CD1c-positive myeloid dendritic cell (primary cell): ENCODE data around the gene ZNF138.
"Not testable (repeated sequence)": the region's sequence is repeated elsewhere in the genome, so short reads cannot be mapped to it uniquely, and the experiment has no call there.

Experiments
- DNase-seq: peaks from one replicate; pipeline ENCODE4 v3.0.0-alpha.2; 2016; ENCODE audit errors: extremely low spot score

The ZNF138 gene

DNA sequence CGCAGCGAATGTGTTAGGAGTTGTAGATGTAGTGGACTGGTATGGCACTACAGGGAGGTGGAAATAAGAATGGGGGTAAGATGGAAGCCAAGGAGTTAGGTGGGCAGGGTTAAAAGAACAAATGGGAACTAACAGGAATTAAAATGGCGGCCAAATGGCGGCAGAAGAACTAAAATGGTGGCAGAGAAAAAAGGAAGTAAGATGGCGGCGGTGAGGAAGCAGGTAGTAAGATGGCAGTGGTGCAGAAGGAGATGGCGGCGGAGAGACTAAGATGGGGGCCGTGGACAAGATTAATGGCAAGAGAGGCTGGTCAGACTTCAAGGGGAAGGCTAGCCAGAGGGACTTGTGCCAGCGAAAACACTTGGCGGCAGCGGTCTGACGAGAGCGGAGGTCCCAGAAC is 44.5 kb downstream of the ZNF138 start:
- DNase-seq, result no peak

DNA sequence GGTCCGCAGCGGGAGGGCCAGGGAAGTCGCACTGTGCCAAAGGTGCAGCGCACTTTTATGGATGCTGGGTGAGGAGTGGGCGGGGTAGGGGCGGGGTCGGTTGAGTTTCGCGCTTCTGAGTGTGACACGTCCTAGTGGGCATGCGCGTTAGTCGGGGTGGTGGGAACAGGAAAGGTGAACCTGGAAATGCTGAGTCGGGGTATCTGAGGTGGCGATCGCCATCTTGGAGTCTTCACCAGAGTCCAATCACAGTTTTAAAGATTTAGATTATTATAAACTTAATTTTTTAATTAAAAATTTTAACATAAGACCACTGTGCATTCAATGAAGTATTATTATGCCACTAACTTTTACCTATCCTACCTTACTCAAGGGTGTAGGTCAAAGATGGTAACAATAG is 45.7 kb downstream of the ZNF138 start:
- no peak for DNase-seq

DNA sequence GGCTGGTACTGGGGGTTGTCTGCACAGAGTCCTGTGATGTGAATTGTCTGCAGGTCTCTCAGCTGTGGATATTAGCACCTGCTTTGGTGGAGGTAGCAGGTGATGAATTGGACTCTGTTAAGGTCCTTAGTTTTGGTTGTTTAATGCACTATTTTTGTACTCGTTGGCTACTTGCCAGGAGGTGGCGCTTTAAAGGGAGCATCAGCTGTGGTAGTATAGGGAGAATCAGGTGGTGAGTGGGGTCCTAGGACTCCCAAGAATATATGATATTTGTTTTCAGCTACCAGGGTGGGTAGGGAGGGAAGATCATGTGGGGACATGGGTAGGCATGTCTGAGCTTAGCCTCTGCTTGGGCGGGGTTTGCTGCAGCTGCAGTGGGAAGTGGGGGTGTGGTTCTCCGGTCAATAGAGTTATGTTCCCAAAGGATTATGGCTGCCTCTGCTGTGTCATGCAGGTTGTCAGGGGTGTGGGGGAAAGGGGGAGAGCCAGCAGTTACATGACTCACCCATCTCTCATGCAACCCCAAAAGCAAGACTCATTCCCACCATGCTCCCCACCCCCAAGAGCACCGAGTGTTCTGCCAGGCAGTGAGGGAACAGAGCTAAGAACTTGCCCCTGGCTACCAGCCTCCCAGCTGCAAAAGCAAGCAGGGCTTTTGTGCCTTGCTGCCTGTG is 55.2 kb downstream of the ZNF138 start:
- no peak for DNase-seq

DNA sequence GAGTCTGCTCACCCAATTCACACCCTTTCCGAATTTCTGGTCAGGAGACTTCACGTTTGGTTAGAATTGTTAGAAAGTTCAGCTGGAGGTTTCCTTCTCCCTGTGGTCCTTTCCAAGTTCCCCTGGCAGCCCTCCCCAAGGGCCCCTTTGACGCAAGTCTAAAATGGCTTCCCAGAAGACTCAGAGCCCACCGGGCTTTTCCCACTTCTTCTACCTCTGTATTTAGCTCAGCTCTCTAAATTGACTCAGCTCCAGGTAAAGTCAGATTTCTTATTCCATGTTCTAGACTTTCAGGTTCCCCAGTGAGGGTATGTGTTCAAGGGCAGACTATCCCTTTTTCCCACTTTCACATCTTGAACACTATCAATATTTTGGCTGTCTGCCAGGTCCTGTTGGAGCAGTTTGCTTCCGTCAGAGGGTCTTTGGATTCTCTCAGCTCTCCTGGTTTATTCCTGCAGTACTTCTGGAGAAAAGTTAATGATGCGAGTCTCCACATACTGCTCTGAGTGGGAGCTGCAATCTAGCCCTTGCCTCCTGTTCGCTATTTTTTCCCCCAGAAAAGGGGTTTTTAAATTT is 55.8 kb downstream of the ZNF138 start:
- DNase-seq, result no peak

DNA sequence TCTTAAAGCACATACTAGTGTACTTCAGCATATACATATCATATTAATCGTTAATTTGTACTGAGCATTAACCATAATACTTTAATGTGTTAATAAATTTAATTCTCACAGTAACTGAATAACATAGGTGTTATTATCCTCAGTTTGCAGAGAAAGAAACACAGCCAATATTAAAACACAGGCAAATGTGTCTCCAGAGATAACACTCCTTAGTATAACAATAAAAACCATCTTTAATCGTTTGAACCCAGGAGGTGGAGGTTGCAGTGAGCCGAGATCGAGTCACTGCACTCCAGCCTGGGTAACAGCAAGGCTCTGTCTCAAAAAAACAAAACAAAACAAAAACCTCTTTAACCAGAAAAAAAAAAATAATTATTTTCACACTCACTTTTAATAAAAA is 59.5 kb downstream of the ZNF138 start:
- DNase-seq, result no peak

DNA sequence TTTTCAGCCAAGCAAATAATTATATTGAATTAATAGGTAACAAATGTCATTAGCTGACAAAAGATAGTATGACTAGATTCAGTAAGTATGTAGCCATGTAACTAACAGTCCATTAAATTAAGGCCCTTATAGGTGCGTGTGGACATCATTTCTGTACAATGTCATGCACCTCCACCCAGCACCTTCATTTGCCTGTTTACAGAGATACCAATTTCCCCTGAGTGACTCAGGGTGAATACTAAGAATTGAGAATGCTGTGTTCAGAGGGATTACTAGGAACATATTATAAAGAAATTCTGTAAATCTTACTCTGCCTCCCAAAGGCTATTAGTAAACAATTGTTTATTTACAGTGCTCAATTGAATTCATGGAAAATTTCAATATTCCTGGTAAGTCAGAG is 60.7 kb downstream of the ZNF138 start:
- no peak for DNase-seq

DNA sequence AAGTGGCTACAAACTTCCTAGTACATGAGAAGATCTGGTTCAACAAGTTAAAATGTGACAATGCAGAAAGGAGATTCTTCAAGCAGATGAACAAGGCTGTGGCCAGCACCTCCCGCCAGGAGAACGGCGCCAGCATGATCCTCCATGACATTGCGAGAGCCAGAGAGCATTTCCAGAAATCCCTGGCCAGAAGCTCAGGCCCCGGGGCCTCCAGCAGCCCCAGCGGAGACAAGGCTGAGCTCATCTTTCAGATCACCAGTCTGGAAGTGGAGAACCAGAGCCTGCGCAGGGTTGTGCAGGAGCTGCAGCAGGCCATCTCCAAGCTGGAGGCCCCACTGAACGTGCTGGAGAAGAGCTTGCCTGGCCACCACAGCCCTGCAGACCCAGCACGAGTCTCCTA is 68.8 kb downstream of the ZNF138 start:
- no peak for DNase-seq

DNA sequence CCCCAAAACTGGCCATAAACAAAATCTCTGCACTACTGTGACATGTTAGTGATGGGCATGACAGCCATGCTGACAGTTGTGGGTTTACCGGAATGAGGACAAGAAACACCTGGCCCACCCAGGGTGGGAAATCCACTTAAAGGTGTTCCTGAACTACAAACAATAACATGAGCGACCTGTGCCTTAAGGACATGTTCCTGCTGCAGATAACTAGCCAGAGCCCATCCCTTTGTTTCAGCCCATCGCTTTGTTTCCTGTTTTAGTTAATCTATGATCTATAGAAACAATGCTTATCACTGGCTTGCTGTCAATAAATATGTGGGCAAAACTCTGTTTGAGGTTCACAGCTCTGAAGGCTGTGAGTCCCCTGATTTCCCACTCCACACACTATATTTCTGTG is 69.3 kb downstream of the ZNF138 start:
- not testable (repeated sequence) for DNase-seq

DNA sequence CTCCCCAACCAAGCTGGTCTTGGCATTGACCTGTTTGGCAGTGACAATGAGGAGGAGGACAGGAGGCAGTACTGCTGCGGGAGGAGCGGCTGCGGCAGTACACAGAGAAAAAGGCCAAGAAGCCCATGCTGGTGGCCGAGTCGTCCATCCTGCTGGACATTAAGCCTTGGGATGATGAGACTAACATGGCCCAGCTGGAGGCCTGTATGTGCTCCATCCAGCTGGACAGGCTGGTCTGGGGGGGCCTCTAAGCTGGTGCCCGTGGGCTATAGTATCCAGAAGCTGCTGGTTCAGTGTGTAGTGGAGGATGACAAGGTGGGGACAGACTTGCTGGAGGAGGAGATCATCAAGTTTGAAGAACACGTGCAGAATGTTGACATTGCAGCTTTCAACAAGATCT is 69.7 kb downstream of the ZNF138 start:
- no peak for DNase-seq

DNA sequence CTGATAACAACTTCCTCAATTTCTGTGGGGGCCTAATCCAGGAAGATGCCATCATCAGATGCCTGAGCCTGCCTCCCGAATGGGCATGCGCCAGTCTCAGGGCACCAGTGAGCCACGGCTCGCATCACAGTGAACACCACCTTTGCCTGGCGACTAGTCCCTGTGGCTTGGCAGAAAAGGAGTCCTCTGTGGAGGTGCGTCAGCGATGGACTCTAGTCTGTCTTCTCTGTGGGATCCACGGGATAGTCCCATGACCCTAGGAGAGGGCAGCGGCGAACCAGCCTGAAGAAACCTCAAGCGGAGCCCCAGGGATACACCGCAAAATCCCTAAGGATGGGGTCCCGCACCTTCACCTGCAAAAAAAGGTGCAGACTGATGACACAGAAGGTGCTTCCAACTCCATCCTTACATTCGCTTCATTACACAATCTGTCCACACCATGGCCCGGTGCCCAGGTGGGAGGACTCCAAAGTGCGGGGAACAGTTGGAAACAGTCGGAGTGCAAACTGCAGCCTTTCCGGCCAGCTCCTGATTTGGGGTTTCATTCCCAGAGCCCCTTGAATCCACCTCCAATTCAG is 73.7 kb downstream of the ZNF138 start:
- no peak for DNase-seq

DNA sequence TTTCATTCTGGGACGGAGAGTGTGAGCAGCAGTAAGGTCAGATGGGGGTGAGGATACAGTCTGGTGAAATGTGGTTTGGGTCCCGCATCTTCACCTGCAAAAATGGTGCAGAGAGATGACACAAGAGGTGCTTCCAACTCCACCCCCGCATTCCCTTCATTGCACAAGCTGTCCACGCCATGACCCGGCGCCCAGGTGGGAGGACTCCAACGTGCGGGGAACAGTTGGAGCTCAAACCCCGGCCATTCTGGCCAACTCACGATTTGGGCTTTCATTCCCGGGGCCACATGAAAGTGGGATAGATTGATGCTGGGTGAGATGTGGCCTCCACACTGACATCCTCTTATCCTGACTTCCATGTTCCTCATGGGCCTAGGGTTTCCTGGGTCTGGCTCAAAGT is 74.3 kb downstream of the ZNF138 start:
- DNase-seq, result no peak

DNA sequence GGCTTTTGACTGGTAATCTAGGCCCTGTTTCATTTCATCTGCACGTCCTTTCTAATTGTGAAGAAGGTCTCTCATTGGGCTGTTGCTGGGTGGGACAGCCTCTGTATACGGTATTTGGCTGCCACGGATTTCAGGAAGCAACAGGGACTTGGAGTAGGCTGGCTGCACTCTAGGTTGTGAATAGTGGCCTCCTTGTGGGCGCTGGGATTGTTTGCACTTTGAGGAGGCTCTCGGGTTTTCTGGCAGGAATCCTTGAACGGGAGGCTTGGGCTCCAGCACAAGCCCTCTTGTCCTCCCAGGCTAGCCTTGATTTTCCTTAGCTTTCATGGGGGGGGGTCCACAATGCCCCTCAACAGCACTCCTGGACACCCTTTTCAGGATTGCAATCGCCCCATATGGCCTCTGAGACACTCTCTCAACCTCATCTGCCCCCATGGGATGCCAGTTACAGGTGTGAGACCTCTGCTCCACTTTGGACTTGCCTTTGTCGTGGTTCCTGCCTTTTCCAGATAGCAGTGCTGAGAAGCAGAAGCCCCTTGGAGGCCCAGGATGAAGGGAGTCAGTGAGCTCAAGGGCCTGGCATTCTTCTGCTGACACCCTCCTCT is 75.0 kb downstream of the ZNF138 start:
- no peak for DNase-seq

DNA sequence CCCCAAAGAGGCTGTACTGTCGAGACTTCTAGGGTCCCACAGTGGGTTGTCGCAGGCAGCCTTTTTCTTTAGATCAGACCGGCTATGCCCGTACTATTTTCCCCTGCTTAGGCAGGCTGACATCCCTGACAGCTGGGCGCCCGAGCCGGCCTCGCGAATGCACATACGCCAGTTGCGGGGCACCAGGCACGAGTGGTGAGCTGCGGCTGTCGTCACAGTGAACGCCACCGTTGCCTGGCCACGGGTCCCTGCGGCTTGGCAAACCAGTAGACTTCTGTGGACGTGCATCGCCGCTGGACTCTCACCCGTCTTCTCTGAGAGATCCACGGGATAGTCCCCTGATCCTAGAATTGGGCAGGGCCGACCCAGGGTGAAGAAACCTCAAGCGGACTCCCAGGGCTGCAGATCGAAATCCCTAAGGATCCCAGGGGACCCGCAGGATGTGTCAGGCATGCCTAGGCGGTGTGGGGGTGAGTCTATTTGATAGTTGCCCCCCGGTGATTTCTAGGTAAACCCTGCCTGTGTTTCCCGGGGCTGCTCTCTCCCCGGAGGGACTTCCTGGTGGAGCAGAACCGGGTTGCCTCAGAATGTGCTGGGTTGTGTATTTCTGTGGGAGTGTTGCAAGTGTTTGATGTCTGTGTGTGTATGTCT is 75.8 kb downstream of the ZNF138 start:
- DNase-seq, result no peak

DNA sequence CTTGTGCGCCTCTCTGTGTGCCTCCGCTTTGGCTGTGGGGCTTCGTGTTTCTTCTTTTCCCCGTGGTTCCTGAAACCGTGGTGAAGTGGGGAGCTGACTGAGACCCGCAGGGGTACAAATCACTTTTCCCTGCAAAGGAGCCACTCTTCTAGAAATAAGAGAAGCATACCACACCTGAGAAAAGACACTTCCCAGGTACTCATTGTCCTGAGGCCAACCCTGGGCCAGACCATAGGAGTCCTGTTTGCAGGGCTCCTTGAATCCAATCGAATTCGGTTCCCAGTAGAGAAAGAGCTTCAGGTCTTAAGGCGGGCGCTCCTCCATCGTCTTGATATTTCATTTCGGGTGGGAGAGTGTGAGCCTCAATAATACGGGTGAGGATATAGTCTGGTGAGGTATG is 76.4 kb downstream of the ZNF138 start:
- no peak for DNase-seq

DNA sequence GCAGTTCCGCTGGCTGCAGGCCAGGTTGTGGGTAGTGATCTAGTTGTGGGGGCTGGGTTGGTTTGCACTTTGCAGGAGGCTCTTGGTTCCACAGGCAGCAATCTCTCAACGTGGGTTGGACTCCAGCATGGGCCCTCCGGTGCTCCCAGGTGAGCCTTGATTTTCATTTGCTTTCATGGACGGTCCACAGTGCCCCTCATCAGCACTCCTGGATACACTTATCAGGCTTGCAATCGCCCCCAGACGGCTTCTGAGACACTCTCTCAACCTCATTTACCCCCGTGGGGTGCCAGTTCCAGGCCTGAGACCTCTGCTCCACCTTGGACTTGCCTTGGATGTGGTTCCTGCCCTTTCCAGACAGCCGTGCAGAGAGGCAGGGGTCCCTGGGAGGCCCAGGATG is 77.5 kb downstream of the ZNF138 start:
- no peak for DNase-seq

DNA sequence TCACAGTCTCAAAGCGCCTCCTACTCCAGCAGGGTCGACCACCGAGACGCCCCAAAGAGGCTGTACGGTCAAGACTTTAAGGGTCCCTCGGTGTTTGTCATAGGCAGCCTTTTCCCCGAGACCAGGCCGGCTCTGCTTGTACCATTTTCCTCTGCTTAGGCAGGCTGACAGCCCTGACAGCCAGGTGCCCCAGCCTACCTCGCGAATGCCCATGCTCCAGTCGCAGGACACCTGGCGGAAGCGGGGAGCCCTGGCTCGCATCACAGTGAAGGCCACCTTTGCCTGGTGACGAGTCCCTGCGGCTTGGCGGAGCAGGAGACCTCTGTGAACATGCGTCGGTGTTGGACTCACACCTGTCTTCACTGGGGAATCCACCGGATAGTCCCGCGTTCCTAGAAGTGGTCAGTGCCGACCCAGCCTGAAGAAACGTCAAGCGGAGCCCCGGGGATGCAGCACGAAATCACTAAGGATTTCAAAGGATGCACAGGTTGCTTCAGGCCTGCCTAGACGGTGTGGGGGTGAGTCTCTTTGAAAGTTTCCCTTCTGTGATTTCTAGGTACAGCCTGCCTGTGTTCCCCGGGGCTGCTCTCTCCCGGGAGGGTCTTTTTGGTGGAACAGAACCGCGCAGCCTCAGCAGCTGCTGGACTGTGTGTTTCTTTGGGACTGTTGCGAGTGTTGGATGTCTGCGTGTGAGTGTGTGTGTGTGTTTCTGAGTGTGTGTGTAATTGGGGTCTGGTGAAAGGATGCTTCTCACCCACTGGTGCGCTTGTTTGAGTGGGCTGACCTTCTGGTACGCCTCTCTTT is 78.3 kb downstream of the ZNF138 start:
- DNase-seq, result no peak

DNA sequence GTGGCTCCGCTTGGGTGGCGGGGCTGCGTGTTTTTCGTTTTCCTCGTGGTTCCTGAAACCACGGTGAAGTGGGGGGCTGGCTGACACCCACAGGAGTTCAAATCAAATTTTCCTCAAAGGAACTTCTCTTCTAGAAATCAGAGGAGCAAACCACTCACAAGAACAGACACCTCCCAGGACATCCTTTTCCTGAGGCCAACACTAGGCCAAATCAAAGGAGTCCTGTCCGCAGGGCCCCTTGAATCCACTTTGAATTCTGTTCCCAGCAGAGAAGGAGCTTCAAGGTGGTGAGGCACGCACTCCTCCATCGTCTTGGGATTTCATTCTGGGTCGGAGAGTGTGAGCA is 78.9 kb downstream of the ZNF138 start:
- no peak for DNase-seq

DNA sequence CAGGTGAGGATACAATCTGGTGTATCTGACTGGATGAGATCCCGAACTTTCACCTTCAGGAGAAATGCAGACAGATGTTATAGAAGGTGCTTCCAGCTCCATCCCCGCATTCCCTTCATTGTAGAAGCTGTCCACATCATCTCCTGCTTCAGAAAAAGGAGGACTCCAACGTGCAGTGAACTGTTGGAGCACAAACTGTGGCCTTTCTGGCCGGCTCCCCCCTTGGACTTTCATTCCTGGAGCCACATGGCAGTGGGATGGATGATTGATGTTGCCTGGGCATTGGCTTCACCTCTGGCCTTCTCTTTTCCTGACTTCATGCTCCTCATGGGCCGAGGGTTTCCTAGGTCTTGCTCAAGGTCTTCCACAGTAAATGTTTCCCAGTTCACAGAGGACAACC is 79.3 kb downstream of the ZNF138 start:
- DNase-seq, result no peak

DNA sequence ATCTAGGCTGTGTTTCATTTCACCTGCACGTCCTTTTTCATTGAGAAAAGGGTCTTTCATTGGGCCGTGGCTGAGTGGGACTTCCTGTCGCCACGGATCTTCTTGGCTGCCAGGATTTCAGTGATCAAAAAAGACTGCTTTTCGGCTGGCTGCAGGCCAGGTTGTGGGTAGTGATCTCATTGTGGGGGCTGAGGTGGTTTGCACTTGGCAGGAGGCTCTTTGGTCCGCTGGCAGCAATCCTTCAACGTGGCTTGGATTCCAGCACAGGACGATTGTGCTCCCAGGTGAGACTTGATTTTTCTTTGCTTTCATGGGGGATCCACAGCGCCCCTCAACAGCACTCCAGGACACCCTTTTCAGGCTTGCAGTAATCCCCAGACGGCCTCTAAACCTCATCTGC is 79.9 kb downstream of the ZNF138 start:
- DNase-seq, result no peak

DNA sequence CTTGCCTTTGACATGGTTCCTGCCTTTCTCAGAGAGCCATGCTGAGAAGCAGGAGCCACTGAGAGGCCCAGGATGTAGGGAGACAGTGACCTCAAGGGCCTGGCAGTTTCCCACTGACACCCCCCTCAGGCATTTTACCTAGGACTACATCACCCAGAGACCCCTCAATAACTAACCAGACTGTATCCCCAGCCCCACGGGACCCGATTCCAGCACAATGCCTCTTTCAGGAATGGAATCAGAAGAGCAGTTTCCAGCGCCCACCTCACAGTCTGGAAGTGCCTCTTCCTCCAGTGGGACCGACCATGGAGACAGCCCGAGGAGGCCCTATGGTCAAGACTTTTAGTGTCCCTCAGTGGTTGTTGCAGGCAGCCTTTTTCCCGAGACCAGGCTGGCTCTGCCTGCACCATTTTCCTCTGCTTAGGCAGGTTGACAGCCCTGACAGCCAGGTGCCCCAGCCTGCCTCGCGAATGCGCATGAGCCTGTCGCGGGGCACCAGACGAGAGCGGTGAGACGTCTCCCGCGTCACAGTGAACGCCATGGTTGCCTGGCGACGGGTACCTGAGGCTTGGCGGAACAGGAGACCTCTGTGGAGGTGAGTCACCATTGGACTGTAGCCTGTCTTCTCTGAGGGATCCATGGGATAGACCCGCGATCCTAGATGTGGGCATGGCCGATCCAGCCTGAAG is 80.5 kb downstream of the ZNF138 start:
- no peak for DNase-seq

DNA sequence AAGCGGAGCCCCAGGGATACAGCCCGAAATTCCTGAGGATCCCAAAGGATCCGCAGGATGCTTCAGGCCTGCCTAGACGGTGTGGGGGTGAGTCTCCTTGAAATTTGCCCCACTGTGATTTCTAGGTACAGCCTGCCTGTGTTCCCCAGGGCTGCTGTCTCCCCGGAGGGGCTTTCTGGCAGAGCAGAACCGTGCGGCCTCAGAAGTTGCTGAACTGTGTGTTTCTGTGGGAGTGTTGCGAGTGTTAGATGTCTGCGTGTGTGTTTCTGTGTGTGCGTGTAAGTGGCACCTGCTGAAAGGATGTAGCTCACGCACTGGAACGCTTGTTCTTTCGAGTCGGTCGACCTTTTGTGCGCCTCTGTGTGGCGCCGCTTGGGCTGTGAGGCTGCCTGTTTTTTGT is 81.0 kb downstream of the ZNF138 start:
- no peak for DNase-seq
